GM12891 (cell line): ENCODE data around the gene APMAP.

Source experiments
- POLR2A ChIP-seq: IDR thresholded peaks from 2 replicates; pipeline ENCODE4 v1.6.1; 2011; ENCODE audit warnings: low read depth, low read length, control low read depth
- POLR2AphosphoS5 ChIP-seq: IDR thresholded peaks from 2 replicates; pipeline ENCODE4 v1.6.1; 2011; ENCODE audit warnings: low read depth, low read length, control low read depth
- SPI1 ChIP-seq: IDR thresholded peaks from 2 replicates; pipeline ENCODE4 v1.6.1; 2011; ENCODE audit warnings: low read depth, low read length, control low read depth
- TAF1 ChIP-seq: IDR thresholded peaks from 2 replicates; pipeline ENCODE4 v1.6.1; 2011; ENCODE audit warnings: low read depth, low read length, control low read depth

- TF ChIP-seq POLR2AphosphoS5 (no peak), POLR2A (no peak), TAF1 (no peak), SPI1 (no peak)
Measured at GRCh38 chr20:25030649-25031207, 38.2 kb upstream of the APMAP start.
